Measurements from ENCODE around the gene FRMPD4.

- TF ChIP-seq CTCF (IDR thresholded peaks at IDR 0.05) (no peak), POLR2A (IDR thresholded peaks at IDR 0.05) (no peak)
Observed at GRCh38 chrX:12197030-12197429, 58.8 kb downstream of the FRMPD4 start.

All from lower leg skin (tissue), 3 donors.